GM13977 (cell line): ENCODE data around the gene TMOD1.
A peak's percentile ranks its signal among the peaks of the same experiment; 100 is the strongest.

ENCODE experiments used
- DNase-seq: peaks from one replicate; pipeline ENCODE4 v3.0.0; 2012; ENCODE audit warnings: low spot score
- in situ Hi-C: fragments of 300-500 bp; cut with MboI; formaldehyde crosslinking; loops from one replicate; pipeline ENCODE4 v1.12.0; 2022; ENCODE audit warnings: low sequenced_read_pairs, low pct_unique_long_range_greater_than_20kb, mixed read lengths, inconsistent platforms; ENCODE audit not compliant: unreplicated experiment
- TF ChIP-seq, protein P1 (sequence below): IDR thresholded peaks from 2 replicates; pipeline ENCODE4 v1.5.1; 2012; ENCODE audit warnings: mild to moderate bottlenecking, control low read depth; ENCODE audit not compliant: insufficient read depth; ENCODE audit errors: extremely low read depth, missing control alignments

The TMOD1 gene

DNA sequence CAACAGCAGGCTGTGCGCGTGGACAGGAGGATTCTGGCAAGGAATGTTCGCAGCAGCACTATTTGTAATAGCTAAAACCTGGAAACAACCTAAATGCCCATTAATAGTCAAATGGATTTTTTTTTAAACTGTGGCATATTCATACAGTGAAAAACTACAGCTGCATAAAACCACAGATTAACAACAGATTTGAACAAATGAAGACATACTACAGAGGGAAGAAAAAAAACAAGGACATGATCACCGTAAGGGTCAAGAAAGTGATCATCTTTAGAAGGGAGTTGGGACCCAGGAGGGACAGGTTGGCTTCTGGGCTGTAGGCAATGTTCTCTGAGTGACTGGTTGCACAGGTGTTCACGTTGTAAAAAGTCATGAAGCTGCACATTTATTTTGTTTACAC lies 1.2 kb upstream of the TMOD1 start:
- TF ChIP-seq, protein P1, sequence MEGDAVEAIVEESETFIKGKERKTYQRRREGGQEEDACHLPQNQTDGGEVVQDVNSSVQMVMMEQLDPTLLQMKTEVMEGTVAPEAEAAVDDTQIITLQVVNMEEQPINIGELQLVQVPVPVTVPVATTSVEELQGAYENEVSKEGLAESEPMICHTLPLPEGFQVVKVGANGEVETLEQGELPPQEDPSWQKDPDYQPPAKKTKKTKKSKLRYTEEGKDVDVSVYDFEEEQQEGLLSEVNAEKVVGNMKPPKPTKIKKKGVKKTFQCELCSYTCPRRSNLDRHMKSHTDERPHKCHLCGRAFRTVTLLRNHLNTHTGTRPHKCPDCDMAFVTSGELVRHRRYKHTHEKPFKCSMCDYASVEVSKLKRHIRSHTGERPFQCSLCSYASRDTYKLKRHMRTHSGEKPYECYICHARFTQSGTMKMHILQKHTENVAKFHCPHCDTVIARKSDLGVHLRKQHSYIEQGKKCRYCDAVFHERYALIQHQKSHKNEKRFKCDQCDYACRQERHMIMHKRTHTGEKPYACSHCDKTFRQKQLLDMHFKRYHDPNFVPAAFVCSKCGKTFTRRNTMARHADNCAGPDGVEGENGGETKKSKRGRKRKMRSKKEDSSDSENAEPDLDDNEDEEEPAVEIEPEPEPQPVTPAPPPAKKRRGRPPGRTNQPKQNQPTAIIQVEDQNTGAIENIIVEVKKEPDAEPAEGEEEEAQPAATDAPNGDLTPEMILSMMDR = no peak
- in situ Hi-C loops = no loop called here
- peak; percentile 52 for DNase-seq

DNA sequence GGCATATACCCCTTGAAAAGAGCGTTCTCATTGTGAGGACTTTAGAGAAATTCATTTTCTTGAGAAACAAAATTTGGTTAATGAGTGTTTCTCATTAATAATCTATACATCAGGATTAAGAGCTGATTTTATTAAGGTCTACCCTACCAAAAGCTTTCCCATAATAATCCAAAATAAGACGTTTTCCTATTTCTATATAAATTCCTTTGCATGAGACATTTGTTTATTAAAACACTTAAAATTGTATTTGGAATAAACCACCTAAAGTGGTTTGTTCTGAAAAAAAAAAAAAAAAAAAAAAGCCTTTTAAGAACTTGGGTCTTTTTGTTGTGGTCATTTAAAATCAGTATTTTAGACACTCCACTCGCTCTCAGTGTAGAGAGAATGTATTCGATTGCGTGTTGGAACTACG lies 695 bp upstream of the TMOD1 start:
- no peak for DNase-seq
- TF ChIP-seq, protein P1 = no peak
- in situ Hi-C loops = no loop called here

DNA sequence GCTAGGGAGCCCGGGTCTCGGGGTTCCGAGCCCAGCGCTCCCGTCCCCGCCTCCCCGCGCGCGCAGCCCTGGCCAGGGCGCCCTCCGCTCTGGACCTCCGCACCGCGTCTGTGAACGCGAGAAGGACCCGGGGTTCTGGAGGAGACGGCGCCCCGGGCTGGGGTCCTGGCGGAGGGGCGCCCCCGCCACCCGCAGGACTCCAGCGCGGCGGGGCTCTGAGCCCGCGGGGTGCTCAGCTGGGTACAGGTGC lies 431 bp downstream of the TMOD1 start:
- in situ Hi-C loops = no loop called here
- peak; percentile 48 for DNase-seq

DNA sequence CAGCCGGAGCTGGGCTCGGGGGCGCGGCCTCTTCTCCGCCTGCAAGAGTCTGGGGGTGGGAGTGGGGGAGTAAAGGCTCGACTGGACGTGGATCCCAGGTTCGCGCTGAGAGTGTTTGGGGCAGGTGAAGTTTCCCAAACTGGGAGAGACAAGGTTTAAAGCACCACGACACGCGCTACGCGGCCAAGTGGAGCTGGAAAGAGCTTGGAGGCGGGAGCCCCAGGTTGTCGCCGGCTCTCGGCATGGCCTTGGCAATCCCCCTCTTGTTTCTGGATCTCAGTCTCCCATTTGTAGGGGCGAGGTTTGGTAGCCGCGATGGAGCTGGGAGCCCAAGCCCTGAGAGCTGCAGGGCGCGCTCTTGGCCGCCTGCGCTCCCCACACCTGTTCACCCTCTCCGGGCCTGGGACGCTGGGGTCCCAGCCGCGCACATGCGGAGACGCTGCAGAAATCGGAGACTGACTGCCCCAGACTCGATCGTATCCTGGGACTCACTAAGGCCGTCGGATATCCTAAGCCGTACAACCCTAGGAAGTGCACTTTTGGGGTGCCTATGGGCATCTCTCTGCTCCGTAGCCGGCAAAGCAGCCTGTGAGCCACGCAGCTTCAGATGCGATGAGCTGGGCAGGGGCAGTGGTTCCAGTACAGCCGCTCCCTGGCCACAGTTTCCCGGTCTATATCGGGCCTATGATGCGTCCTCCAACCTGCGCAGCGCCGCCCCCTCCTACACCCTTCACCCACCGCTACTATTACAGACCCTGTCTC lies 937 bp downstream of the TMOD1 start:
- peak; percentile 63 for DNase-seq
- TF ChIP-seq, protein P1 = peak; percentile 19
- in situ Hi-C loops = no loop called here

More for the DNA sequence above, 431 bp downstream of the TMOD1 start:
- TF ChIP-seq, protein P1 = no peak

DNA sequence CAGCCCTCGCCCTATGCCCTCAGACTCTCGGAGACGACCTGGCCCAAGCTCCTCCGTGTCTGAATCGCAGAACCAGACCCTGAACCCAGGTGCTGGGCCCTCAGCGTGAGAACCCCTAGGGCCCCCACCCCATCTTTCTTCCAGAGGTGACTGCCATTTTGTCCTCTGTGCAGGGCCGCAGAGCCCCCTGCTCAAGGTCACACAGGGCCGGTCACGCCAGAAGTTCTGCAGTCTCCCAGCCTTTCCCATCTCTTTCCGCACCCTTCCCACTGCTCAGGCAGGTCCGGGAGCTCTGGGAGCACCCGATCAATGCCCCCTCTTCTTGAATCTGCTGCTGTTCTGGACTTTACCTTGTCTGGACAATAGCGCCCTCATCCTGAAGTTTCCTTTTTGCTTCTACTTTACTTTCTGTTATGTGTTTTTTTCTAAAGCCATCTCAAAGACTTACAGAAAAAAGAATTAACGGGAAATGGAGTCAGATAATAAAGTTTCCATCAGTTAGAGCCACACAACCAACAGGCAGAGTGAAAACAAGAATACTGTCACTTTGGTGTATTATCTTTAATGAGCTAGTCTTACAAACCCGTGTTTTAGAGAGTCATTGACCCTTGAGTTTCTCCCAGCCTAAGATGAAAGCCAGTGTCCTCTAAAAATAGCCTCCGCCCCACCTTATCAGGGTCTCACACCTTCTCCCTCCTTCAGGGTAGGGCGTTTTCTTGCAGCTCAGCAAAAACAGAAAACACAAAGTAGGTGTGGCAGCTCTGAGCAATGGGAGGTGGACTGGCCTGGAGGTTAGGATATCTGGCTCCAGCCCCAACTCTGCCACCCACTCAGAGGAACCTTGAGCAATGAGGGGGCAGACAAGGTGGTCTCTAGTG lies 1.8 kb downstream of the TMOD1 start:
- TF ChIP-seq, protein P1 = peak; percentile 53
- DNase-seq = peak; percentile 50
- in situ Hi-C loops = no loop called here

DNA sequence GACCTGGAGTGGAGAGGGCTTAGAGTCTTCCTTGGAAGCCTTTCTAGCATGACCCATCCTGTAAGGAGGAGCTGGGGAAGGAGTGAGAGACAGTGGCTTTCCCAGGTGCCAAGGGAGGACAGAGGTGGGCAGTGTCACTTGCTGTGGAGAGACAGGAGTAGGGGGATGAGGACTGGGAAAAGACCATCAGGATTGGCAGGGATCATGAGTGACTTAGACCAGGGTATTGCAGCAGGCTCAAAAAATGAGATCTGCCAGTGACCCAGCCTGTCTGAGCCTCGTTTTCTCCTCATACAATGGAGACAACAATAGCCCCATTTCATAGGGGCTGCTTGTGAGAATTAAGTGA lies 2.4 kb downstream of the TMOD1 start:
- TF ChIP-seq, protein P1 = no peak
- in situ Hi-C loops = no loop called here
- no peak for DNase-seq
